Hepatocyte (in vitro differentiated cells): Measurements from ENCODE around the gene ATP7B. TPM values are rescaled to one million over a fixed set of nuclear protein-coding genes. Genes with fewer than 3 reads are reported as not detected.

Source experiments
- DNase-seq: peaks from one replicate; pipeline ENCODE4 v3.0.0-alpha.2; 2016; ENCODE audit warnings: low spot score
- H2AFZ ChIP-seq: fragments of 200-600 bp; sonication (generic); 2 replicates; pipeline ENCODE4 v1.6.0; 2016; ENCODE audit warnings: antibody characterized with exemption, mild to moderate bottlenecking
- H3K27ac ChIP-seq: fragments of 200-600 bp; sonication (generic); 2 replicates; pipeline ENCODE4 v1.5.1; 2016; ENCODE audit warnings: mild to moderate bottlenecking
- H3K27me3 ChIP-seq: fragments of 200-600 bp; sonication (generic); 2 replicates; pipeline ENCODE4 v1.6.1; 2016
- H3K36me3 ChIP-seq: fragments of 200-600 bp; sonication (generic); replicated peaks from 2 replicates; pipeline ENCODE4 v1.5.1; 2016; ENCODE audit warnings: low read depth; ENCODE audit not compliant: insufficient read depth
- H3K4me1 ChIP-seq: fragments of 200-600 bp; sonication (generic); 2 replicates; pipeline ENCODE4 v1.5.1; 2016; ENCODE audit warnings: mild to moderate bottlenecking, moderate library complexity; ENCODE audit not compliant: insufficient read depth
- H3K4me2 ChIP-seq: fragments of 200-600 bp; sonication (generic); 2 replicates; pipeline ENCODE4 v1.6.0; 2016
- H3K4me3 ChIP-seq: fragments of 200-600 bp; sonication (generic); 2 replicates; pipeline ENCODE4 v1.5.1; 2016; ENCODE audit warnings: mild to moderate bottlenecking
- H3K79me2 ChIP-seq: fragments of 200-600 bp; sonication (generic); 2 replicates; pipeline ENCODE4 v1.6.0; 2017; ENCODE audit warnings: mild to moderate bottlenecking
- H3K9me2 ChIP-seq: fragments of 200-600 bp; sonication (generic); replicated peaks from 2 replicates; pipeline ENCODE4 v1.6.0; 2017; ENCODE audit warnings: mild to moderate bottlenecking; ENCODE audit not compliant: insufficient read depth
- H3K9me3 ChIP-seq: fragments of 200-600 bp; sonication (generic); 2 replicates; pipeline ENCODE4 v1.5.1; 2016; ENCODE audit warnings: low read depth, mild to moderate bottlenecking
- H4K20me1 ChIP-seq: fragments of 200-600 bp; sonication (generic); 2 replicates; pipeline ENCODE4 v1.6.0; 2016; ENCODE audit warnings: mild to moderate bottlenecking; ENCODE audit not compliant: insufficient read depth, poor library complexity, severe bottlenecking
- CTCF ChIP-seq: fragments of 200-600 bp; sonication (generic); IDR thresholded peaks from 2 replicates; pipeline ENCODE4 v1.5.1; 2016; ENCODE audit warnings: antibody characterized with exemption, mild to moderate bottlenecking; ENCODE audit not compliant: poor library complexity
- EZH2 ChIP-seq: fragments of 200-600 bp; sonication (generic); IDR thresholded peaks from 2 replicates; pipeline ENCODE4 v1.6.1; 2016; ENCODE audit warnings: antibody characterized with exemption, mild to moderate bottlenecking, borderline replicate concordance
- EZH2phosphoT487 ChIP-seq: fragments of 200-600 bp; sonication (generic); IDR thresholded peaks from one replicate; pipeline ENCODE4 v1.6.1; 2018; ENCODE audit warnings: antibody characterized with exemption, mild to moderate bottlenecking, low read depth, moderate library complexity; ENCODE audit not compliant: unreplicated experiment, severe bottlenecking
- WGBS: methylation state at CpG from one replicate; pipeline ENCODE4 v1.1.6; 2016; ENCODE audit warnings: low lambda C conversion rate; ENCODE audit errors: missing lambda C conversion rate; 5-methylcytosine and 5-hydroxymethylcytosine counted together
- polyA plus RNA-seq: library from polyadenylated mRNA; unstranded; fragments of >200 nt; fragmentation: Nextera tagmentation; extraction: Ambion mirVana; gene quantifications from 2 replicates; pipeline ENCODE4 v1.2.1, GENCODE V29; 2016
- total RNA-seq: library from RNA; depleted of rRNA; stranded (reverse); fragments of >200 nt; gene quantifications from 2 replicates; pipeline ENCODE4 v1.2.3, GENCODE V29; 2014

The ATP7B gene
- total and polyA plus RNA-seq, 2 experiments from 2014 or later, result 47.3 to 70.0 TPM

- Histone ChIP-seq H3K9me2 (no peaks in the 10 kb centered on the region), H3K4me2 (no peak overlapping the region), H3K9me3 (no peaks in the 10 kb centered on the region), H3K4me3 (no peak overlapping the region), H2AFZ (no peak overlapping the region), H4K20me1 (no peaks in the 10 kb centered on the region), H3K4me1 (no peaks in the 10 kb centered on the region), H3K36me3 (no peaks in the 10 kb centered on the region), H3K79me2 (no peaks in the 10 kb centered on the region), H3K27me3 (no peaks in the 10 kb centered on the region), H3K27ac (no peak overlapping the region)
- WGBS, result 68% methylated on average over 2 of the region's 2 CpGs
- DNase-seq, result no peak
- TF ChIP-seq EZH2phosphoT487, result no peak
- TF ChIP-seq CTCF, result no peak
- TF ChIP-seq EZH2, result no peak
Observed at GRCh38 chr13:51887468-51887867, 123.8 kb downstream of the ATP7B start.

GRCh38 chr13:51885651-51886050, 125.6 kb downstream of the ATP7B start:
- no peaks in the 10 kb centered on the region for H4K20me1 ChIP-seq
- H3K9me2 ChIP-seq, result no peaks in the 10 kb centered on the region
- DNase-seq, result no peak
- H3K36me3 ChIP-seq, result no peaks in the 10 kb centered on the region
- H3K4me3 ChIP-seq, result no peak overlapping the region
- no peaks in the 10 kb centered on the region for H3K79me2 ChIP-seq
- H3K4me2 ChIP-seq, result no peak overlapping the region
- H3K27ac ChIP-seq, result no peak overlapping the region
- H3K9me3 ChIP-seq, result no peaks in the 10 kb centered on the region
- TF ChIP-seq EZH2 (no peak), CTCF (no peak), EZH2phosphoT487 (no peak)
- no peaks in the 10 kb centered on the region for H3K4me1 ChIP-seq
- no peak overlapping the region for H2AFZ ChIP-seq
- no peaks in the 10 kb centered on the region for H3K27me3 ChIP-seq
- 98% methylated on average over 2 of the region's 2 CpGs for WGBS

- WGBS, result 73% methylated on average over 5 of the region's 5 CpGs
- no peak overlapping the region for H3K27ac ChIP-seq
- H3K79me2 ChIP-seq, result no peaks in the 10 kb centered on the region
- no peaks in the 10 kb centered on the region for H3K27me3 ChIP-seq
- no peak overlapping the region for H2AFZ ChIP-seq
- TF ChIP-seq EZH2phosphoT487 (no peak), CTCF (no peak), EZH2 (no peak)
- no peak for DNase-seq
- H3K4me1 ChIP-seq, result no peaks in the 10 kb centered on the region
- H3K9me3 ChIP-seq, result no peaks in the 10 kb centered on the region
- H3K36me3 ChIP-seq, result no peaks in the 10 kb centered on the region
- H3K4me3 ChIP-seq, result no peak overlapping the region
- H4K20me1 ChIP-seq, result no peaks in the 10 kb centered on the region
- no peak overlapping the region for H3K4me2 ChIP-seq
- no peaks in the 10 kb centered on the region for H3K9me2 ChIP-seq
Observed at GRCh38 chr13:51883226-51883600, 128.0 kb downstream of the ATP7B start.

Other genes starting within 250 kb of the ATP7B start
- 4.6 and 9.8 TPM in 2 replicates for gene DHRS12, start 207.3 kb downstream of the ATP7B start, total RNA-seq
- gene DHRS12, start 207.3 kb downstream of the ATP7B start, polyA plus RNA-seq, result 13.5 and 19.3 TPM in 2 replicates
- 0.16 and 0.20 TPM in 2 replicates for gene TMEM272, start 166.3 kb downstream of the ATP7B start, total RNA-seq
- gene TMEM272, start 166.3 kb downstream of the ATP7B start, polyA plus RNA-seq, result 0.19 and 0.23 TPM in 2 replicates
- not detected in 2 replicates for gene CCDC70, start 149.5 kb downstream of the ATP7B start, total RNA-seq
- gene CCDC70, start 149.5 kb downstream of the ATP7B start, polyA plus RNA-seq, result 0.40 TPM in 1 of 2 replicates, not detected in the other
- gene ALG11, start 948 bp upstream of the ATP7B start, total RNA-seq, result 50.0 and 54.1 TPM in 2 replicates
- 26.0 and 33.9 TPM in 2 replicates for gene ALG11, start 948 bp upstream of the ATP7B start, polyA plus RNA-seq
- 24.7 and 30.1 TPM in 2 replicates for gene UTP14C, start 13.2 kb upstream of the ATP7B start, total RNA-seq
- 9.9 and 10.0 TPM in 2 replicates for gene UTP14C, start 13.2 kb upstream of the ATP7B start, polyA plus RNA-seq
- gene NEK5, start 117.6 kb upstream of the ATP7B start, total RNA-seq, result 1.1 and 1.3 TPM in 2 replicates
- 1.2 and 1.3 TPM in 2 replicates for gene NEK5, start 117.6 kb upstream of the ATP7B start, polyA plus RNA-seq
- 11.0 and 11.2 TPM in 2 replicates for gene NEK3, start 148.1 kb upstream of the ATP7B start, total RNA-seq
- gene NEK3, start 148.1 kb upstream of the ATP7B start, polyA plus RNA-seq, result 11.0 and 15.3 TPM in 2 replicates